Fibroblast of lung (primary cell): ENCODE results near the gene TPO. TPM values are rescaled to one million over a fixed set of nuclear protein-coding genes. Genes with fewer than 3 reads are reported as not detected.

Source experiments
- DNase-seq, 2 donors: peaks; one replicate each; pipeline versions ENCODE4 v3.0.0 to v3.0.0-alpha.2; 2010; ENCODE audit warnings: low read depth in 2 of 2
- H2AFZ ChIP-seq: 2 replicates; pipeline ENCODE4 v1.5.1; 2012; ENCODE audit warnings: low read length, control low read depth, inconsistent platforms
- H3K27ac ChIP-seq: 2 replicates; pipeline ENCODE4 v1.5.1; 2011; ENCODE audit warnings: low read length, control low read depth; ENCODE audit not compliant: insufficient read depth
- H3K27me3 ChIP-seq: 2 replicates; pipeline ENCODE4 v1.5.1; 2011; ENCODE audit warnings: mild to moderate bottlenecking, low read length; ENCODE audit not compliant: control insufficient read depth, insufficient read depth
- H3K36me3 ChIP-seq: 2 replicates; pipeline ENCODE4 v1.5.1; 2011; ENCODE audit warnings: low read length; ENCODE audit not compliant: control insufficient read depth, insufficient read depth
- H3K4me1 ChIP-seq: 2 replicates; pipeline ENCODE4 v1.5.1; 2011; ENCODE audit warnings: low read length; ENCODE audit not compliant: control insufficient read depth, insufficient read depth; ENCODE audit errors: extremely low read depth
- H3K4me2 ChIP-seq: 2 replicates; pipeline ENCODE4 v1.5.1; 2011; ENCODE audit warnings: low read length, control low read depth; ENCODE audit not compliant: insufficient read depth; ENCODE audit errors: extremely low read depth
- H3K4me3 ChIP-seq, 4 experiments: fragments of 200-600 bp in 1 of 4; sonication (generic) in 1 of 4; replicated peaks in 1 of 4; 2 replicates each; pipeline ENCODE4 v1.5.1; 2011 to 2016; ENCODE audit warnings: low read length in 4 of 4, low read depth in 3 of 4, mild to moderate bottlenecking in 3 of 4, control low read depth in 2 of 4, inconsistent platforms in 1 of 4, mixed read lengths in 1 of 4; ENCODE audit not compliant: insufficient read depth in 1 of 4; ENCODE audit errors: control extremely low read depth in 1 of 4
- H3K79me2 ChIP-seq: 2 replicates; pipeline ENCODE4 v1.5.1; 2012; ENCODE audit warnings: mild to moderate bottlenecking, low read length, inconsistent platforms; ENCODE audit not compliant: control insufficient read depth, insufficient read depth
- H3K9ac ChIP-seq: 2 replicates; pipeline ENCODE4 v1.5.1; 2011; ENCODE audit warnings: mild to moderate bottlenecking, low read length, control low read depth; ENCODE audit not compliant: insufficient read depth
- H3K9me3 ChIP-seq: 2 replicates; pipeline ENCODE4 v1.5.1; 2012; ENCODE audit warnings: low read depth, low read length; ENCODE audit not compliant: control insufficient read depth, insufficient read depth
- H4K20me1 ChIP-seq: 2 replicates; pipeline ENCODE4 v1.5.1; 2011; ENCODE audit warnings: low read length; ENCODE audit not compliant: control insufficient read depth, insufficient read depth; ENCODE audit errors: extremely low read depth
- EZH2 ChIP-seq: IDR thresholded peaks from 2 replicates; pipeline ENCODE4 v1.5.1; 2012; ENCODE audit warnings: low read length, control low read depth, mild to moderate bottlenecking; ENCODE audit errors: missing control alignments
- polyA plus RNA-seq, 2 donors: library from polyadenylated mRNA; depleted of rRNA in 1 of 2; stranded (reverse) in 1 of 2; unstranded in 1 of 2; fragments of >200 nt; gene quantifications; 2 replicates each; pipeline ENCODE4 v1.2.1, GENCODE V29; 2011 to 2012; ENCODE audit warnings: missing spikeins in 1 of 2
- total RNA-seq: library from RNA; depleted of rRNA; stranded (reverse); fragments of >200 nt; gene quantifications from 2 replicates; pipeline ENCODE4 v1.2.1, GENCODE V29; 2014
- TF ChIP-seq, protein P1 (sequence below), 2 donors: IDR thresholded peaks in 1 of 2; conservative IDR thresholded peaks in 1 of 2; 1 replicate in 1 of 2; 2 replicates in 1 of 2; pipeline ENCODE4 v1.5.1; 2011 to 2012; ENCODE audit warnings: low read length in 2 of 2, control low read depth in 1 of 2, inconsistent platforms in 1 of 2, low read depth in 1 of 2, mild to moderate bottlenecking in 1 of 2

TPO gene
- total and polyA plus RNA-seq, 2 donors (not counting 1 experiment from before 2014, with no cell fraction given) = not detected

- H3K4me2 ChIP-seq = no peak overlapping the region
- H3K36me3 ChIP-seq = no peaks in the 10 kb centered on the region
- no peaks in the 10 kb centered on the region for H3K9me3 ChIP-seq
- H3K4me1 ChIP-seq = no peaks in the 10 kb centered on the region
- TF ChIP-seq, protein P1, sequence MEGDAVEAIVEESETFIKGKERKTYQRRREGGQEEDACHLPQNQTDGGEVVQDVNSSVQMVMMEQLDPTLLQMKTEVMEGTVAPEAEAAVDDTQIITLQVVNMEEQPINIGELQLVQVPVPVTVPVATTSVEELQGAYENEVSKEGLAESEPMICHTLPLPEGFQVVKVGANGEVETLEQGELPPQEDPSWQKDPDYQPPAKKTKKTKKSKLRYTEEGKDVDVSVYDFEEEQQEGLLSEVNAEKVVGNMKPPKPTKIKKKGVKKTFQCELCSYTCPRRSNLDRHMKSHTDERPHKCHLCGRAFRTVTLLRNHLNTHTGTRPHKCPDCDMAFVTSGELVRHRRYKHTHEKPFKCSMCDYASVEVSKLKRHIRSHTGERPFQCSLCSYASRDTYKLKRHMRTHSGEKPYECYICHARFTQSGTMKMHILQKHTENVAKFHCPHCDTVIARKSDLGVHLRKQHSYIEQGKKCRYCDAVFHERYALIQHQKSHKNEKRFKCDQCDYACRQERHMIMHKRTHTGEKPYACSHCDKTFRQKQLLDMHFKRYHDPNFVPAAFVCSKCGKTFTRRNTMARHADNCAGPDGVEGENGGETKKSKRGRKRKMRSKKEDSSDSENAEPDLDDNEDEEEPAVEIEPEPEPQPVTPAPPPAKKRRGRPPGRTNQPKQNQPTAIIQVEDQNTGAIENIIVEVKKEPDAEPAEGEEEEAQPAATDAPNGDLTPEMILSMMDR (conservative IDR thresholded peaks at IDR 0.05 in 1 of 2, IDR thresholded peaks at IDR 0.05 in 1 of 2; ENCODE audit: low read depth in 1 of 2, low read length in 2 of 2) = no peak
- H3K9ac ChIP-seq = no peak overlapping the region
- no peaks in the 10 kb centered on the region for H3K27me3 ChIP-seq
- no peak overlapping the region for H3K27ac ChIP-seq
- no peak overlapping the region for H3K4me3 ChIP-seq
- no peaks in the 10 kb centered on the region for H3K79me2 ChIP-seq
- no peak for DNase-seq
- no peaks in the 10 kb centered on the region for H4K20me1 ChIP-seq
- H2AFZ ChIP-seq = no peak overlapping the region
Observed at GRCh38 chr2:1510176-1510575, 96.9 kb downstream of the TPO start.

DNA sequence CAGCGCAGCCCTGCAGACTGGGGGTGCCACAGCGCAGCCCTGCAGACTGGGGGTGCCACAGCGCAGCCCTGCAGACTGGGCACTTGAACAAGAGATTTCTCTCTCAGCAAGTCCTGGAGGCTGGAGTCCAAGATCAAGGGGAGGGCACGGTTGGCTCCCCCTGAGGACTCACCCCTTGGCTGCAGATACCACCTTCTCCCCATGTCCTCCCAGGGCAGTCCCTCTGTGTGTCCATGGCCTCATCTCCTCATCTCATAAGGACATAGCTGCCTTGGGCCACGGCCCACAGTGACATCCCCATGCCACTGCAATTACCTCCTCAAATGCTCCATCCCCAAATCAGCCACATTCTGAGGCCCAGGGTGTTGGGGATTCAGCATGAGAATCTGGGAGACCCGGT, 98.2 kb downstream of the TPO start:
- no peak overlapping the region for H3K27ac ChIP-seq
- TF ChIP-seq, protein P1 (conservative IDR thresholded peaks at IDR 0.05 in 1 of 2, IDR thresholded peaks at IDR 0.05 in 1 of 2; ENCODE audit: low read depth in 1 of 2, low read length in 2 of 2) = no peak
- TF ChIP-seq EZH2 = no peak
- no peaks in the 10 kb centered on the region for H3K36me3 ChIP-seq
- no peaks in the 10 kb centered on the region for H4K20me1 ChIP-seq
- H2AFZ ChIP-seq = no peak overlapping the region
- H3K9me3 ChIP-seq = no peaks in the 10 kb centered on the region
- H3K27me3 ChIP-seq = no peaks in the 10 kb centered on the region
- no peak overlapping the region for H3K4me3 ChIP-seq
- H3K9ac ChIP-seq = no peak overlapping the region
- H3K79me2 ChIP-seq = no peaks in the 10 kb centered on the region
- H3K4me1 ChIP-seq = no peaks in the 10 kb centered on the region
- no peak for DNase-seq
- no peak overlapping the region for H3K4me2 ChIP-seq

GRCh38 chr2:1512321-1513289, 99.3 kb downstream of the TPO start:
- no peak for TF ChIP-seq EZH2
- TF ChIP-seq, protein P1 (conservative IDR thresholded peaks at IDR 0.05 in 1 of 2, IDR thresholded peaks at IDR 0.05 in 1 of 2; ENCODE audit: low read depth in 1 of 2, low read length in 2 of 2) = no peak
- Histone ChIP-seq H3K27me3 (no peaks in the 10 kb centered on the region), H3K9me3 (no peaks in the 10 kb centered on the region), H3K27ac (no peak overlapping the region), H3K79me2 (no peaks in the 10 kb centered on the region), H2AFZ (no peak overlapping the region), H3K9ac (no peak overlapping the region), H3K36me3 (no peaks in the 10 kb centered on the region), H3K4me3 (no peak overlapping the region), H4K20me1 (no peaks in the 10 kb centered on the region), H3K4me1 (no peaks in the 10 kb centered on the region), H3K4me2 (no peak overlapping the region)
- no peak for DNase-seq
